IMR-90 (cell line): ENCODE results near the gene C2CD4C. TPM values are rescaled to one million over a fixed set of nuclear protein-coding genes. Genes with fewer than 3 reads are reported as not detected.

Experiments
- ATAC-seq: fragments of 200-7000 bp; cut with Tn5 transposase; 2 replicates; pipeline ENCODE4 v1.9.1; 2020; ENCODE audit warnings: low read depth, mild to moderate bottlenecking, moderate library complexity
- BruUV-seq: library from RNA; stranded (reverse); fragments of 400-500 nt; replicated peaks from 2 replicates; lab custom pipeline; 2021; lab: Mats Ljungman, UMichigan
- CTCF ChIA-PET: fragments of 300-600 bp; formaldehyde crosslinking; extraction: SDS; loops from one replicate; lab custom pipeline; 2021; ENCODE audit warnings: antibody characterized with exemption; lab: Yijun Ruan, JAX
- POLR2A ChIA-PET: fragments of 300-600 bp; sonication (Branson Sonifier 250); formaldehyde crosslinking; loops from one replicate; lab custom pipeline; 2022; ENCODE audit warnings: antibody characterized with exemption; ENCODE audit not compliant: unreplicated experiment; lab: Charles Lee
- DNase-seq: peaks from one replicate; pipeline ENCODE4 v3.0.0; 2013
- H2AFZ ChIP-seq: replicated peaks from 2 replicates; pipeline ENCODE3; 2013; ENCODE audit warnings: low read length, mild to moderate bottlenecking; ENCODE audit not compliant: poor library complexity
- H2AK5ac ChIP-seq: 2 replicates; pipeline ENCODE4 v1.6.1; 2013; ENCODE audit warnings: low read depth, low read length, inconsistent platforms
- H2AK9ac ChIP-seq: replicated peaks from 2 replicates; pipeline ENCODE3; 2013; ENCODE audit warnings: mild to moderate bottlenecking, low read depth, low read length, moderate library complexity; ENCODE audit not compliant: poor library complexity
- H2BK120ac ChIP-seq: 2 replicates; pipeline ENCODE4 v1.6.1; 2013; ENCODE audit warnings: low read depth, low read length, inconsistent platforms
- H2BK15ac ChIP-seq: 3 replicates; pipeline ENCODE4 v1.6.1; 2013; ENCODE audit warnings: low read depth, low read length, inconsistent platforms
- H2BK20ac ChIP-seq: 2 replicates; pipeline ENCODE4 v1.6.1; 2013; ENCODE audit warnings: low read depth, mild to moderate bottlenecking, inconsistent platforms, low read length, moderate library complexity
- H2BK5ac ChIP-seq: 2 replicates; pipeline ENCODE4 v1.6.1; 2013; ENCODE audit warnings: mild to moderate bottlenecking, low read depth, low read length, inconsistent platforms; ENCODE audit not compliant: poor library complexity, severe bottlenecking
- H3K14ac ChIP-seq: replicated peaks from 2 replicates; pipeline ENCODE4 v1.6.1; 2013; ENCODE audit warnings: low read depth, low read length, inconsistent platforms
- H3K18ac ChIP-seq: 2 replicates; pipeline ENCODE4 v1.6.1; 2013; ENCODE audit warnings: low read depth, low read length, control low read depth
- H3K23ac ChIP-seq: 2 replicates; pipeline ENCODE4 v1.6.1; 2013; ENCODE audit warnings: low read depth, low read length, inconsistent platforms
- H3K27ac ChIP-seq: 2 replicates; pipeline ENCODE4 v1.5.1; 2013; ENCODE audit warnings: mild to moderate bottlenecking, control low read depth, low read length; ENCODE audit not compliant: insufficient read depth
- H3K27me3 ChIP-seq: 2 replicates; pipeline ENCODE4 v1.6.1; 2013; ENCODE audit warnings: low read length; ENCODE audit not compliant: control insufficient read depth, insufficient read depth
- H3K36me3 ChIP-seq: 2 replicates; pipeline ENCODE4 v1.6.1; 2013; ENCODE audit warnings: low read length, mixed read lengths; ENCODE audit not compliant: control insufficient read depth, insufficient read depth
- H3K4ac ChIP-seq: 2 replicates; pipeline ENCODE4 v1.6.1; 2013; ENCODE audit warnings: low read depth, low read length, inconsistent platforms
- H3K4me1 ChIP-seq: 2 replicates; pipeline ENCODE4 v1.6.1; 2013; ENCODE audit warnings: low read length, mixed read lengths; ENCODE audit not compliant: control insufficient read depth, insufficient read depth
- H3K4me2 ChIP-seq: 2 replicates; pipeline ENCODE4 v1.6.1; 2013; ENCODE audit warnings: low read depth, mild to moderate bottlenecking, control low read depth, low read length, moderate library complexity
- H3K4me3 ChIP-seq: 2 replicates; pipeline ENCODE4 v1.5.1; 2013; ENCODE audit warnings: low read depth, mild to moderate bottlenecking, control low read depth, low read length, moderate library complexity; ENCODE audit not compliant: insufficient read depth
- H3K56ac ChIP-seq: 2 replicates; pipeline ENCODE4 v1.6.1; 2013; ENCODE audit warnings: low read length, inconsistent platforms; ENCODE audit not compliant: insufficient read depth; ENCODE audit errors: extremely low read depth
- H3K79me1 ChIP-seq, 2 experiments: 2 replicates each; pipeline ENCODE4 v1.6.1; 2013; ENCODE audit warnings: low read length in 2 of 2, inconsistent platforms in 1 of 2, low read depth in 1 of 2
- H3K9ac ChIP-seq: 2 replicates; pipeline ENCODE4 v1.6.1; 2013; ENCODE audit warnings: low read depth, low read length, control low read depth
- H3K9me1 ChIP-seq: 2 replicates; pipeline ENCODE4 v1.6.1; 2013; ENCODE audit warnings: low read length, inconsistent platforms; ENCODE audit not compliant: insufficient read depth
- H3K9me3 ChIP-seq: 2 replicates; pipeline ENCODE4 v1.6.1; 2013; ENCODE audit warnings: low read length; ENCODE audit not compliant: control insufficient read depth, insufficient read depth
- H4K20me1 ChIP-seq: 2 replicates; pipeline ENCODE4 v1.6.1; 2013; ENCODE audit warnings: low read length, inconsistent platforms; ENCODE audit not compliant: insufficient read depth
- H4K5ac ChIP-seq: 2 replicates; pipeline ENCODE4 v1.6.1; 2013; ENCODE audit warnings: mild to moderate bottlenecking, low read depth, low read length, control low read depth
- H4K8ac ChIP-seq, 2 experiments: 2 replicates each; pipeline ENCODE4 v1.6.1; 2013; ENCODE audit warnings: low read depth in 2 of 2, low read length in 2 of 2, control low read depth in 1 of 2, inconsistent platforms in 1 of 2
- H4K91ac ChIP-seq: 2 replicates; pipeline ENCODE4 v1.6.1; 2013; ENCODE audit warnings: low read depth, low read length, inconsistent platforms; ENCODE audit not compliant: insufficient read depth
- BHLHE40 ChIP-seq: fragments of 150-350 bp; IDR thresholded peaks from 2 replicates; pipeline ENCODE4 v1.6.1; 2016; ENCODE audit warnings: mild to moderate bottlenecking, low read depth, low read length
- CEBPB ChIP-seq: IDR thresholded peaks from 2 replicates; pipeline ENCODE4 v1.6.1; 2012; ENCODE audit warnings: low read depth, low read length, improper control_type of control experiment
- CTCF ChIP-seq: conservative IDR thresholded peaks from 2 replicates; pipeline ENCODE4 v1.5.1; 2012; ENCODE audit warnings: mild to moderate bottlenecking, low read depth, low read length, improper control_type of control experiment
- FOS ChIP-seq: fragments of 150-350 bp; IDR thresholded peaks from 2 replicates; pipeline ENCODE4 v1.6.1; 2016; ENCODE audit warnings: low read depth, low read length
- MAZ ChIP-seq: IDR thresholded peaks from 2 replicates; pipeline ENCODE4 v1.6.1; 2012; ENCODE audit warnings: low read depth, mild to moderate bottlenecking, low read length, improper control_type of control experiment, moderate library complexity, borderline replicate concordance
- NFE2L2 ChIP-seq: fragments of 150-350 bp; IDR thresholded peaks from 2 replicates; pipeline ENCODE4 v1.6.1; 2016; ENCODE audit warnings: low read depth, mild to moderate bottlenecking, low read length
- POLR2A ChIP-seq: IDR thresholded peaks from 2 replicates; pipeline ENCODE4 v1.6.1; 2012; ENCODE audit warnings: mild to moderate bottlenecking, low read depth, low read length
- RAD21 ChIP-seq: IDR thresholded peaks from 2 replicates; pipeline ENCODE4 v1.6.1; 2012; ENCODE audit warnings: low read length, improper control_type of control experiment
- RCOR1 ChIP-seq: IDR thresholded peaks from 2 replicates; pipeline ENCODE4 v1.6.1; 2012; ENCODE audit warnings: mild to moderate bottlenecking, low read length, improper control_type of control experiment; ENCODE audit not compliant: insufficient replicate concordance
- SMC3 ChIP-seq: fragments of 150-350 bp; IDR thresholded peaks from 2 replicates; pipeline ENCODE4 v1.6.1; 2016; ENCODE audit warnings: low read depth, mild to moderate bottlenecking, antibody characterized with exemption, low read length, moderate library complexity
- WGBS, 2 experiments: methylation state at CpG; one replicate each; pipeline versions ENCODE4 v1.1.5 to v1.1.7; 2013; ENCODE audit warnings: missing lambda C conversion rate in 2 of 2; ENCODE audit not compliant: insufficient read length in 1 of 2; ENCODE audit errors: extremely low coverage in 2 of 2; 5-methylcytosine and 5-hydroxymethylcytosine counted together
- dilution Hi-C: fragments of 300-500 bp; cut with HindIII; formaldehyde crosslinking; loops from one replicate; pipeline ENCODE4 v1.14.3; 2018; ENCODE audit warnings: low sequenced_read_pairs; ENCODE audit not compliant: unreplicated experiment
- in situ Hi-C: fragments of 300-500 bp; cut with MboI; formaldehyde crosslinking; loops from 3 replicates; pipeline ENCODE4 v1.14.3; 2019; ENCODE audit warnings: low sequenced_read_pairs, inconsistent platforms, mixed read lengths
- intact Hi-C: fragments of 100-400 bp; cut with micrococcal nuclease; formaldehyde crosslinking; loops from 2 replicates; pipeline ENCODE4 v1.10.0; 2022
- polyA plus RNA-seq, 3 experiments: library from polyadenylated mRNA; depleted of rRNA; stranded (reverse); fragments of >200 nt; gene quantifications; 2 replicates each; pipeline ENCODE4 v1.2.3, GENCODE V29; 2012; ENCODE audit warnings: low replicate concordance in 1 of 3
- total RNA-seq: library from RNA; depleted of rRNA; stranded (reverse); fragments of >200 nt; gene quantifications from 2 replicates; pipeline ENCODE4 v1.2.3, GENCODE V29; 2012
- TF ChIP-seq, protein P1 (sequence below): fragments of 150-350 bp; IDR thresholded peaks from 2 replicates; pipeline ENCODE4 v1.6.1; 2016; ENCODE audit warnings: low read depth, mild to moderate bottlenecking, low read length, moderate library complexity, borderline replicate concordance

The C2CD4C gene
- total and polyA plus RNA-seq, 2 of the 4 experiments (the other 2 are of a cell fraction), result under 0.01 to 0.07 TPM

DNA sequence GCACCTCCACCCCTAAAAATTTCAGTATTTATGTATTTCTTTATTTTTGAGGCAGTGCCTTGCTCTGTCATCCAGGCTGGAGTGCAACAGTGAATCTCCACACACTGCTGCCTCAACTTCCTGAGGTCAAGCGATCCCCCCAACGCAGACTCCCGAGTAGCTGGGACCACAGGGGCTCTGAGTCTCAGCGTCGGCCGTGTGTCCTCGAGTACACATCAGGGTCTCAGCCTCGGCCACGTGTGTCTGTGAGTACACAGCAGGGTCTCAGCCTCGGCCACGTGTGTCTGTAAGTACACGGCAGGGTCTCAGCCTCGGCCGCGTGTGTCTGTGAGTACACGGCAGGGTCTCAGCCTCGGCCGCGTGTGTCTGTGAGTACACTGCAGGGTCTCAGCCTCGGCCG is 21.2 kb downstream of the C2CD4C start:
- in situ Hi-C loops (no loop called here), intact Hi-C loops (no loop called here), dilution Hi-C loops (no loop called here)
- no peak overlapping the region for H2AK9ac ChIP-seq
- no peak overlapping the region for H2BK5ac ChIP-seq
- DNase-seq (no peak), ATAC-seq (no peak)
- no peak overlapping the region for H3K23ac ChIP-seq
- no peaks in the 10 kb centered on the region for H4K20me1 ChIP-seq
- H3K9me1 ChIP-seq, result no peaks in the 10 kb centered on the region
- no TSS peak for BruUV-seq
- no peak overlapping the region for H3K4me3 ChIP-seq
- ChIA-PET POLR2A (no interaction called here), CTCF (no interaction called here)
- H2AK5ac ChIP-seq, result no peak overlapping the region
- 100% methylated on average over 1 of the region's 21 CpGs; no CpG with 5 or more reads in 1 of the 2 experiments for WGBS, 2 experiments
- H3K27me3 ChIP-seq, result peaks cover 16% of the 10 kb centered on the region
- H3K36me3 ChIP-seq, result no peaks in the 10 kb centered on the region
- peaks cover 2% of the 10 kb centered on the region; the same call in 1 of the 2 replicates for H3K4me1 ChIP-seq
- H2BK15ac ChIP-seq, result no peak overlapping the region
- H2AFZ ChIP-seq, result no peak overlapping the region
- H3K9me3 ChIP-seq, result peaks cover under 1% of the 10 kb centered on the region; the same call in 1 of the 2 replicates
- H4K8ac ChIP-seq, result no peak overlapping the region
- H4K91ac ChIP-seq, result no peak overlapping the region
- no peak overlapping the region for H3K18ac ChIP-seq
- H3K56ac ChIP-seq, result no peak overlapping the region
- no peak overlapping the region for H3K27ac ChIP-seq
- no peak overlapping the region for H3K14ac ChIP-seq
- H3K9ac ChIP-seq, result no peak overlapping the region
- TF ChIP-seq POLR2A (no peak), BHLHE40 (no peak), CEBPB (no peak), RAD21 (no peak), SMC3 (no peak), RCOR1 (no peak), FOS (no peak), CTCF (no peak), MAZ (no peak), NFE2L2 (no peak)
- TF ChIP-seq, protein P1, sequence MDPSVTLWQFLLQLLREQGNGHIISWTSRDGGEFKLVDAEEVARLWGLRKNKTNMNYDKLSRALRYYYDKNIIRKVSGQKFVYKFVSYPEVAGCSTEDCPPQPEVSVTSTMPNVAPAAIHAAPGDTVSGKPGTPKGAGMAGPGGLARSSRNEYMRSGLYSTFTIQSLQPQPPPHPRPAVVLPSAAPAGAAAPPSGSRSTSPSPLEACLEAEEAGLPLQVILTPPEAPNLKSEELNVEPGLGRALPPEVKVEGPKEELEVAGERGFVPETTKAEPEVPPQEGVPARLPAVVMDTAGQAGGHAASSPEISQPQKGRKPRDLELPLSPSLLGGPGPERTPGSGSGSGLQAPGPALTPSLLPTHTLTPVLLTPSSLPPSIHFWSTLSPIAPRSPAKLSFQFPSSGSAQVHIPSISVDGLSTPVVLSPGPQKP, result no peak
- H3K4ac ChIP-seq, result no peak overlapping the region
- H3K79me1 ChIP-seq, result no peaks in the 10 kb centered on the region
- no peak overlapping the region for H2BK120ac ChIP-seq
- H4K5ac ChIP-seq, result no peak overlapping the region
- no peak overlapping the region for H2BK20ac ChIP-seq
- H3K4me2 ChIP-seq, result no peak overlapping the region
